Thymus (tissue), 11 donors: ENCODE results near the gene OPCML. TPM values are rescaled to one million over a fixed set of nuclear protein-coding genes. Genes with fewer than 3 reads are reported as not detected.

ENCODE experiments used
- DNase-seq, 9 donors: peaks; one replicate each; pipeline ENCODE4 v3.0.0-alpha.2; 2013; ENCODE audit warnings: low spot score in 9 of 9, low read depth in 6 of 9, missing footprints in 1 of 9
- H3K27ac ChIP-seq, 2 donors: one replicate each; pipeline ENCODE4 v1.5.1; 2013; ENCODE audit warnings: control low read depth in 1 of 2, low read depth in 1 of 2, low read length in 1 of 2, mild to moderate bottlenecking in 1 of 2, moderate library complexity in 1 of 2
- H3K27me3 ChIP-seq, 2 donors: one replicate each; pipeline ENCODE4 v1.5.1; 2013; ENCODE audit warnings: low read length in 1 of 2; ENCODE audit not compliant: control insufficient read depth in 2 of 2, insufficient read depth in 1 of 2
- H3K36me3 ChIP-seq, 2 donors: one replicate each; pipeline ENCODE4 v1.5.1; 2013; ENCODE audit warnings: low read length in 1 of 2, mild to moderate bottlenecking in 1 of 2, moderate library complexity in 1 of 2; ENCODE audit not compliant: control insufficient read depth in 2 of 2, insufficient read depth in 2 of 2
- H3K4me1 ChIP-seq, 2 donors: one replicate each; pipeline ENCODE4 v1.5.1; 2013; ENCODE audit warnings: low read length in 2 of 2; ENCODE audit not compliant: control insufficient read depth in 2 of 2, insufficient read depth in 2 of 2
- H3K4me3 ChIP-seq, 2 donors: one replicate each; pipeline ENCODE4 v1.5.1; 2013; ENCODE audit warnings: low read length in 2 of 2, control low read depth in 1 of 2, mild to moderate bottlenecking in 1 of 2
- H3K9me3 ChIP-seq, 2 donors: one replicate each; pipeline ENCODE4 v1.5.1; 2013; ENCODE audit warnings: low read length in 1 of 2, mild to moderate bottlenecking in 1 of 2; ENCODE audit not compliant: control insufficient read depth in 2 of 2, insufficient read depth in 1 of 2
- WGBS: extraction: QIAGEN DNeasy Blood & Tissue Kit; methylation state at CpG from one replicate; pipeline ENCODE4 v1.1.7; 2013; 5-methylcytosine and 5-hydroxymethylcytosine counted together
- polyA plus RNA-seq: library from polyadenylated mRNA; stranded (reverse); fragments of 200-250 nt; gene quantifications from one replicate; pipeline ENCODE4 v1.2.3, GENCODE V29; 2013
- total RNA-seq: library from RNA; stranded (reverse); fragments of 120-200 nt; gene quantifications from one replicate; pipeline ENCODE4 v1.2.4, GENCODE V29; 2013
- donor health status: healthy.

OPCML gene
- total and polyA plus RNA-seq, 2 donors = 0.07 to 0.09 TPM

- 91% methylated on average over 12 of the region's 12 CpGs for WGBS
- DNase-seq = no peak
- H3K9me3 ChIP-seq = no peaks in the 10 kb centered on the region
Measured at GRCh38 chr11:133162227-133162626, 370.1 kb downstream of the OPCML start.

GRCh38 chr11:133160754-133161153 is 371.5 kb downstream of the OPCML start:
- peaks cover 0 to 7% of the 10 kb centered on the region in 2 donors for H3K27me3 ChIP-seq
- no peaks in the 10 kb centered on the region for H3K4me1 ChIP-seq
- H3K36me3 ChIP-seq = no peaks in the 10 kb centered on the region
- no peaks in the 10 kb centered on the region for H3K9me3 ChIP-seq
- DNase-seq = no peak
- no peak overlapping the region for H3K27ac ChIP-seq
- 73% methylated on average over 7 of the region's 7 CpGs for WGBS
- no peak overlapping the region for H3K4me3 ChIP-seq

More at GRCh38 chr11:133162227-133162626, 370.1 kb downstream of the OPCML start:
- H3K36me3 ChIP-seq = no peaks in the 10 kb centered on the region
- H3K4me1 ChIP-seq = no peaks in the 10 kb centered on the region
- H3K27ac ChIP-seq = no peak overlapping the region
- no peak overlapping the region for H3K4me3 ChIP-seq
- H3K27me3 ChIP-seq = peaks cover 0 to 2% of the 10 kb centered on the region in 2 donors

GRCh38 chr11:133156986-133157745 is 375.1 kb downstream of the OPCML start:
- 61% methylated on average over 17 of the region's 17 CpGs for WGBS
- Histone ChIP-seq H3K4me1 (no peaks in the 10 kb centered on the region), H3K27ac (no peak overlapping the region), H3K27me3 (peaks cover 0 to 14% of the 10 kb centered on the region in 2 donors), H3K9me3 (no peaks in the 10 kb centered on the region), H3K4me3 (no peak overlapping the region), H3K36me3 (no peaks in the 10 kb centered on the region)
- no peak for DNase-seq

GRCh38 chr11:133154781-133155180 is 377.5 kb downstream of the OPCML start:
- no peak overlapping the region for H3K27ac ChIP-seq
- H3K4me1 ChIP-seq = no peaks in the 10 kb centered on the region
- no peaks in the 10 kb centered on the region for H3K9me3 ChIP-seq
- no peaks in the 10 kb centered on the region for H3K36me3 ChIP-seq
- H3K4me3 ChIP-seq = no peak overlapping the region
- peaks cover 0 to 14% of the 10 kb centered on the region in 2 donors for H3K27me3 ChIP-seq
- 92% methylated on average over 4 of the region's 4 CpGs for WGBS
- no peak for DNase-seq

GRCh38 chr11:133154076-133154475 is 378.2 kb downstream of the OPCML start:
- H3K9me3 ChIP-seq = no peaks in the 10 kb centered on the region
- H3K4me1 ChIP-seq = no peaks in the 10 kb centered on the region
- 23% methylated on average over 8 of the region's 8 CpGs for WGBS
- H3K27me3 ChIP-seq = peaks cover 0 to 14% of the 10 kb centered on the region in 2 donors
- no peak overlapping the region for H3K27ac ChIP-seq
- DNase-seq = no peak
- no peaks in the 10 kb centered on the region for H3K36me3 ChIP-seq
- H3K4me3 ChIP-seq = no peak overlapping the region

GRCh38 chr11:133153031-133153430 is 379.3 kb downstream of the OPCML start:
- no peak for DNase-seq
- Histone ChIP-seq H3K4me1 (no peaks in the 10 kb centered on the region), H3K27me3 (peaks cover 0 to 14% of the 10 kb centered on the region in 2 donors), H3K27ac (no peak overlapping the region), H3K4me3 (no peak overlapping the region), H3K9me3 (no peaks in the 10 kb centered on the region), H3K36me3 (no peaks in the 10 kb centered on the region)
- WGBS = 79% methylated on average over 18 of the region's 18 CpGs

- no peak overlapping the region for H3K27ac ChIP-seq
- no peak overlapping the region for H3K4me3 ChIP-seq
- H3K4me1 ChIP-seq = no peaks in the 10 kb centered on the region
- DNase-seq = no peak
- H3K9me3 ChIP-seq = no peaks in the 10 kb centered on the region
- 79% methylated on average over 5 of the region's 5 CpGs for WGBS
- H3K36me3 ChIP-seq = no peaks in the 10 kb centered on the region
- peaks cover 0 to 7% of the 10 kb centered on the region in 2 donors for H3K27me3 ChIP-seq
Measured at GRCh38 chr11:133149698-133150097, 382.6 kb downstream of the OPCML start.

GRCh38 chr11:133147625-133148024 is 384.7 kb downstream of the OPCML start:
- Histone ChIP-seq H3K4me3 (no peak overlapping the region), H3K4me1 (no peaks in the 10 kb centered on the region), H3K36me3 (no peaks in the 10 kb centered on the region), H3K27ac (no peak overlapping the region), H3K27me3 (no peaks in the 10 kb centered on the region), H3K9me3 (no peaks in the 10 kb centered on the region)
- DNase-seq = no peak
- 96% methylated on average over 8 of the region's 8 CpGs for WGBS

- H3K36me3 ChIP-seq = no peaks in the 10 kb centered on the region
- no peak for DNase-seq
- no peaks in the 10 kb centered on the region for H3K27me3 ChIP-seq
- WGBS = 87% methylated on average over 7 of the region's 7 CpGs
- no peaks in the 10 kb centered on the region for H3K4me1 ChIP-seq
- H3K27ac ChIP-seq = no peak overlapping the region
- no peak overlapping the region for H3K4me3 ChIP-seq
- no peaks in the 10 kb centered on the region for H3K9me3 ChIP-seq
Measured at GRCh38 chr11:133146697-133147306, 385.5 kb downstream of the OPCML start.
